Measurements from ENCODE around the gene NCKAP5.

Gene NCKAP5

DNA sequence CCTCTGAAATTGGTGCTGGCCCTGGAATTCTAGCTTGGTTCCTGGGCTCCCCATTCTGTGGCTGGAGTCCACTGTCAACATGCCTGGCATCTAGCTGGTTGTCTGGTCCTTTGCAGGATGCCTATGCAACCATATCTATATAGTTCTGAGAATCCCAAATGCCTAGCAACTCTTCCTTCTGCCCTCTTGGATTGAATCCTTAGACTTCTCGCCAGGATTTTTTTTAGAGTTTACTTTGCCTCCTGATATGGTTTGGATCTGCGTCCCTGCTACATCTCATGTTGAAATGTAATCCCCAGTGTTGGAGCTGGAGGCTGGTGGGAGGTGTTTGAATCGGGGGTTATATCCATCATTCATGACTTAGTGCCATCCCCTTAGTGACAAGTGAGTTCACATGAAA, 833.3 kb downstream of the NCKAP5 start:
- ATAC-seq (ENCODE audit: insufficient read depth, low read depth) (no peak), DNase-seq (no peak)
- Histone ChIP-seq H3K4me2 (ENCODE audit: insufficient read depth, low read length) (no peak overlapping the region), H3K9me3 (ENCODE audit: insufficient read depth, low read length, severe bottlenecking) (no peaks in the 10 kb centered on the region), H2AFZ (ENCODE audit: low read depth, low read length) (no peak overlapping the region), H3K4me3 (ENCODE audit: low read depth in 1 of 2, low read length in 2 of 2) (no peak overlapping the region), H3K79me2 (ENCODE audit: insufficient read depth, low read length) (no peaks in the 10 kb centered on the region), H3K27ac (ENCODE audit: low read length) (no peak overlapping the region), H3K9ac (ENCODE audit: low read depth, low read length) (no peak overlapping the region), H3K36me3 (ENCODE audit: insufficient read depth, low read length) (no peaks in the 10 kb centered on the region), H3K4me1 (ENCODE audit: insufficient read depth, low read length) (no peaks in the 10 kb centered on the region), H4K20me1 (ENCODE audit: insufficient read depth, low read length) (no peaks in the 10 kb centered on the region), H3K27me3 (ENCODE audit: insufficient read depth, low read length, poor library complexity) (no peaks in the 10 kb centered on the region)
- TF ChIP-seq EZH2 (IDR thresholded peaks at IDR 0.05; ENCODE audit: borderline replicate concordance, low read depth, low read length, severe bottlenecking), result no peak

DNA sequence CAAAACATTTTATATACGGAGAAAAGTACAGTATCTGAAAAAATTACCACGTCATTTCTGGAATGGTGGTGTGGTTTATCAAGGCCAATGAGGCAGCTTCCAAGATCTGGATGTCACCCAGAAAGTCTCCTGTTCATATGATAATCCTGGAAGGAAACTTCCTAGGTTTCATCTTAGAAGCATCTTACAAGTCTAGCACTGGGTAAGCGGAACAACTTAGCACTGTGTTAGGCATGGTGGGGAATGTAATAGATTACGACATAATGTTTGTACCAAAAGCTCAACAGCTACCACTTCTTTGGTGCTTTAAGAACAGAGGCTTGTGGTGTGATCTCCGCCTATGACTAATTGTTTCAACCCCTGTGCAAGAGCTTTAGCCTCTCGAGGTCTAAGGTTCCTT, 835.2 kb downstream of the NCKAP5 start:
- Histone ChIP-seq H3K27ac (ENCODE audit: low read length) (no peak overlapping the region), H3K4me1 (ENCODE audit: insufficient read depth, low read length) (no peaks in the 10 kb centered on the region), H3K27me3 (ENCODE audit: insufficient read depth, low read length, poor library complexity) (no peaks in the 10 kb centered on the region), H2AFZ (ENCODE audit: low read depth, low read length) (no peak overlapping the region), H3K4me2 (ENCODE audit: insufficient read depth, low read length) (no peak overlapping the region), H3K9me3 (ENCODE audit: insufficient read depth, low read length, severe bottlenecking) (no peaks in the 10 kb centered on the region), H3K79me2 (ENCODE audit: insufficient read depth, low read length) (no peaks in the 10 kb centered on the region), H3K9ac (ENCODE audit: low read depth, low read length) (no peak overlapping the region), H3K36me3 (ENCODE audit: insufficient read depth, low read length) (no peaks in the 10 kb centered on the region), H3K4me3 (ENCODE audit: low read depth in 1 of 2, low read length in 2 of 2) (no peak overlapping the region), H4K20me1 (ENCODE audit: insufficient read depth, low read length) (no peaks in the 10 kb centered on the region)
- TF ChIP-seq, protein P1, sequence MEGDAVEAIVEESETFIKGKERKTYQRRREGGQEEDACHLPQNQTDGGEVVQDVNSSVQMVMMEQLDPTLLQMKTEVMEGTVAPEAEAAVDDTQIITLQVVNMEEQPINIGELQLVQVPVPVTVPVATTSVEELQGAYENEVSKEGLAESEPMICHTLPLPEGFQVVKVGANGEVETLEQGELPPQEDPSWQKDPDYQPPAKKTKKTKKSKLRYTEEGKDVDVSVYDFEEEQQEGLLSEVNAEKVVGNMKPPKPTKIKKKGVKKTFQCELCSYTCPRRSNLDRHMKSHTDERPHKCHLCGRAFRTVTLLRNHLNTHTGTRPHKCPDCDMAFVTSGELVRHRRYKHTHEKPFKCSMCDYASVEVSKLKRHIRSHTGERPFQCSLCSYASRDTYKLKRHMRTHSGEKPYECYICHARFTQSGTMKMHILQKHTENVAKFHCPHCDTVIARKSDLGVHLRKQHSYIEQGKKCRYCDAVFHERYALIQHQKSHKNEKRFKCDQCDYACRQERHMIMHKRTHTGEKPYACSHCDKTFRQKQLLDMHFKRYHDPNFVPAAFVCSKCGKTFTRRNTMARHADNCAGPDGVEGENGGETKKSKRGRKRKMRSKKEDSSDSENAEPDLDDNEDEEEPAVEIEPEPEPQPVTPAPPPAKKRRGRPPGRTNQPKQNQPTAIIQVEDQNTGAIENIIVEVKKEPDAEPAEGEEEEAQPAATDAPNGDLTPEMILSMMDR (IDR thresholded peaks at IDR 0.05; ENCODE audit: borderline replicate concordance, extremely low read depth, low read length, poor library complexity, severe bottlenecking), result no peak
- no peak for TF ChIP-seq EZH2 (IDR thresholded peaks at IDR 0.05; ENCODE audit: borderline replicate concordance, low read depth, low read length, severe bottlenecking)
- ATAC-seq (ENCODE audit: insufficient read depth, low read depth) (no peak), DNase-seq (no peak)

DNA sequence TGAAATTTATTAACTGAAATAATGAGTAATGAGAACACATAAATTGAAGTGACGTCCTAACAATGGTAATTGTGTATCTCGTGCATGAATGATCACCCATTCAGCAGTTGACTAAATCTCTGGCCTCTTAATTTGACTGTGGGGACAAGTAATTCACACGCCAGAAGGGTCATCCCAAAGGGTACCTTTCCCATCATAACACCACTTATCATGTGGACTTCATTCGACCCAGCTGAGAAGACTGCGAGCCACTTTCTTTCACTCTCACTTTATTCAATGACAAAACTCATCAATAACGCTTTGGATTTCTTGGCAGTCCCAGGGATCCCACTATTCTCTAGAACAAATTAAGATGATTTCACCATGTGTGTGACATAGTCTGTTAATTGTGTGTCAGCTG, 835.6 kb downstream of the NCKAP5 start:
- H3K4me3 ChIP-seq (ENCODE audit: low read depth in 1 of 2, low read length in 2 of 2), result no peak overlapping the region
- DNase-seq, result no peak
- H3K27me3 ChIP-seq (ENCODE audit: insufficient read depth, low read length, poor library complexity), result no peaks in the 10 kb centered on the region
- no peak overlapping the region for H3K9ac ChIP-seq (ENCODE audit: low read depth, low read length)
- no peak overlapping the region for H3K27ac ChIP-seq (ENCODE audit: low read length)
- H2AFZ ChIP-seq (ENCODE audit: low read depth, low read length), result no peak overlapping the region
- H3K4me2 ChIP-seq (ENCODE audit: insufficient read depth, low read length), result no peak overlapping the region
- no peaks in the 10 kb centered on the region for H3K79me2 ChIP-seq (ENCODE audit: insufficient read depth, low read length)
- no peaks in the 10 kb centered on the region for H3K9me3 ChIP-seq (ENCODE audit: insufficient read depth, low read length, severe bottlenecking)
- ATAC-seq (ENCODE audit: insufficient read depth, low read depth), result no peak
- TF ChIP-seq, protein P1 (IDR thresholded peaks at IDR 0.05; ENCODE audit: borderline replicate concordance, extremely low read depth, low read length, poor library complexity, severe bottlenecking), result no peak
- no peak for TF ChIP-seq EZH2 (IDR thresholded peaks at IDR 0.05; ENCODE audit: borderline replicate concordance, low read depth, low read length, severe bottlenecking)
- no peaks in the 10 kb centered on the region for H3K36me3 ChIP-seq (ENCODE audit: insufficient read depth, low read length)
- H3K4me1 ChIP-seq (ENCODE audit: insufficient read depth, low read length), result no peaks in the 10 kb centered on the region
- H4K20me1 ChIP-seq (ENCODE audit: insufficient read depth, low read length), result no peaks in the 10 kb centered on the region

DNA sequence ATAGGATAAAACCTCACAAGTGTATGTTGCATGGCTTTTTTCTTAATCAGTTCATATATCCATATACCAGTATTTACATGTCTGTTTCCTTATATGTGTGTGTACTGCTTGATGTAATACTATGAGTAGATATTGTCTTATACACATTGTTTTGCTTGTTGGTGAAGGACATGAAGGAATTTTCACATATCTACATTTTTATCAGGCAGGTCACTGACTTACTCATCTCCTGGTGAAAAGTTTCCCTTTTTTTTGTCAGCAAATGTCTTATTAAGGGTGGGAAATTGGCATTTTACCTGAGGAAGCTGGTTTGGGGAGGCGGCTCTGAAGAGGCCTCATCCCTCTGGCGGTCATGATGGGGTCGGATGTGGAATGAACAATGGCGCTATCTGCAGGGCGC, 836.8 kb downstream of the NCKAP5 start:
- Histone ChIP-seq H3K36me3 (ENCODE audit: insufficient read depth, low read length) (no peaks in the 10 kb centered on the region), H3K27me3 (ENCODE audit: insufficient read depth, low read length, poor library complexity) (no peaks in the 10 kb centered on the region), H3K9ac (ENCODE audit: low read depth, low read length) (no peak overlapping the region), H3K4me3 (ENCODE audit: low read depth in 1 of 2, low read length in 2 of 2) (no peak overlapping the region), H2AFZ (ENCODE audit: low read depth, low read length) (no peak overlapping the region), H3K4me2 (ENCODE audit: insufficient read depth, low read length) (no peak overlapping the region), H3K79me2 (ENCODE audit: insufficient read depth, low read length) (no peaks in the 10 kb centered on the region), H3K4me1 (ENCODE audit: insufficient read depth, low read length) (no peaks in the 10 kb centered on the region), H4K20me1 (ENCODE audit: insufficient read depth, low read length) (no peaks in the 10 kb centered on the region), H3K27ac (ENCODE audit: low read length) (no peak overlapping the region), H3K9me3 (ENCODE audit: insufficient read depth, low read length, severe bottlenecking) (no peaks in the 10 kb centered on the region)
- TF ChIP-seq EZH2 (IDR thresholded peaks at IDR 0.05; ENCODE audit: borderline replicate concordance, low read depth, low read length, severe bottlenecking), result no peak
- TF ChIP-seq, protein P1 (IDR thresholded peaks at IDR 0.05; ENCODE audit: borderline replicate concordance, extremely low read depth, low read length, poor library complexity, severe bottlenecking), result no peak
- no peak for DNase-seq
- no peak for ATAC-seq (ENCODE audit: insufficient read depth, low read depth)

Measured in DND-41 (cell line).